HepG2 (cell line): ENCODE results near the gene FSCN2. TPM values are rescaled to one million over a fixed set of nuclear protein-coding genes. Genes with fewer than 3 reads are reported as not detected.

Source experiments
- CEBPB ChIP-seq: IDR thresholded peaks from 2 replicates; pipeline ENCODE4 v1.6.1; 2011; ENCODE audit warnings: low read depth, low read length, improper control_type of control experiment, borderline replicate concordance
- FOXJ3 ChIP-seq: sonication (generic); formaldehyde crosslinking; IDR thresholded peaks from 2 replicates; pipeline ENCODE4 v1.4.0; 2020; ENCODE audit warnings: missing genetic modification reagents, mild to moderate bottlenecking, borderline replicate concordance
- HNRNPL ChIP-seq: fragments of 200-400 bp; formaldehyde crosslinking; IDR thresholded peaks from 2 replicates; pipeline ENCODE4 v1.6.1; 2017; ENCODE audit warnings: mild to moderate bottlenecking, low read depth, low read length
- HNRNPLL ChIP-seq: fragments of 200-400 bp; formaldehyde crosslinking; IDR thresholded peaks from 2 replicates; pipeline ENCODE4 v1.6.1; 2017; ENCODE audit warnings: mild to moderate bottlenecking, low read depth, low read length; ENCODE audit not compliant: poor library complexity, severe bottlenecking
- HOXA5 ChIP-seq: sonication (generic); formaldehyde crosslinking; IDR thresholded peaks from 2 replicates; pipeline ENCODE4 v1.4.0; 2020; ENCODE audit warnings: missing genetic modification reagents
- MAFF ChIP-seq: IDR thresholded peaks from 2 replicates; pipeline ENCODE4 v1.6.1; 2011; ENCODE audit warnings: low read depth, low read length, improper control_type of control experiment
- POGZ ChIP-seq: sonication (generic); formaldehyde crosslinking; IDR thresholded peaks from 2 replicates; pipeline ENCODE4 v1.4.0; 2020; ENCODE audit warnings: mild to moderate bottlenecking, missing genetic modification reagents
- SATB2 ChIP-seq: sonication (generic); formaldehyde crosslinking; IDR thresholded peaks from 2 replicates; pipeline ENCODE4 v1.5.0; 2020; ENCODE audit warnings: missing genetic modification reagents
- SIN3B ChIP-seq: fragments of 150-350 bp; IDR thresholded peaks from 2 replicates; pipeline ENCODE4 v1.6.1; 2014; ENCODE audit warnings: low read length
- polyA plus RNA-seq, 8 experiments: library from polyadenylated mRNA; depleted of rRNA in 3 of 8; stranded (reverse) in 7 of 8; unstranded in 1 of 8; fragments of >200 nt; fragmentation: Illumina TruSeq in 4 of 8; extraction: Trizol in 4 of 8; gene quantifications; 2 replicates each; pipeline versions ENCODE4 v1.2.1 to v1.2.3, GENCODE V29; 2011 to 2016; ENCODE audit warnings: low read depth in 4 of 8, missing spikeins in 1 of 8, mixed read lengths in 1 of 8; ENCODE audit not compliant: insufficient read depth in 1 of 8
- total RNA-seq, 5 experiments: library from RNA; depleted of rRNA; stranded (reverse); fragments of >200 nt; fragmentation: Illumina TruSeq; extraction: Trizol; gene quantifications; 2 replicates each; pipeline ENCODE4 v1.2.3, GENCODE V29; 2016; ENCODE audit warnings: low read depth in 1 of 5
- TF ChIP-seq, protein P1 (sequence below), 2 experiments: fragments of 450-650 bp in 1 of 2; sonication (generic) in 1 of 2; formaldehyde crosslinking in 1 of 2; IDR thresholded peaks; 2 replicates each; pipeline versions ENCODE4 v1.6.1 to v1.8.0; 2016 to 2022; ENCODE audit warnings: antibody characterized with exemption in 1 of 2, mild to moderate bottlenecking in 1 of 2, missing genetic modification reagents in 1 of 2
- TF ChIP-seq, protein P2 (sequence below): IDR thresholded peaks from 2 replicates; pipeline ENCODE4 v1.6.1; 2016; ENCODE audit warnings: control low read depth
- TF ChIP-seq, protein P3 (sequence below): sonication (generic); formaldehyde crosslinking; IDR thresholded peaks from 2 replicates; pipeline ENCODE4 v1.4.0; 2020; ENCODE audit warnings: missing genetic modification reagents

FSCN2 gene
- total and polyA plus RNA-seq, 2 of the 13 experiments (the other 11 are each of a cell fraction or from before 2014, with no cell fraction given): 0.09 TPM; not detected in 1

DNA sequence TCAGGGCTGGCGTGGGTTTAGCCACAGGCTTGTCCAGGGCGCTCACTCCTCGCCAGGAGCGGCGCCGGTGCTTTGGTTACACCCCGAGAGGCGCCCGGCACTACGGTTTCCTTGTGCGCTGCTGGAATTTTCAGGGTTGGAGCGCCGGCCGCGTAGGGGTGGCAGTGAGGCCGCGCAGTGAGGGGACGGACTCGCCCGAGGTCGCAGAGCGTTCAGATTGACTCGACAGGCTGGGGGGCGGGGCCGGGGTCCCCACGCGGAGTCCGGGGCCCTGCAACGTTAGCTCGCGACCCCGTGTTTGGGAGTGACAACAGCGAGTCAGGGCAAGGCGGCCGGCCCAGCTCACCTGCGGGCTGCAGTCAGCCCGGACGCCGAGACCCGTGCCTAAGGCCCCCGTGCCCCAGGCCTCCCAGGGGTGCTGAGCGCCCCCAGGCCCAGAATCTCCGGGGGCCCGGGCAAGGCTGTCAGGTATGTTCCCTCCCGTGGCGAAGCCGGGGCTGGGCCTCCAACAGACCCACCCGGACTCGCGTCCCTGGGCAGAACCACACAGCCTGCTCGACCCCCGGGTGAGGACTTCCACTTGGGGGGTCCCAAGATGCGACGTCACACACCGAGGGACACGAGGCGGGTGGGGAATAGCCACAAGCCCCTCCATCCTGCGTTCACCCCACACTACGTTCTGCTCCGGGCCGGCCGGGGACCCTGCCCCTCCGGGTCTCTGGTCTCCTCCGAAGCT is 14.3 kb upstream of the FSCN2 start (continued):
- TF ChIP-seq, protein P1, sequence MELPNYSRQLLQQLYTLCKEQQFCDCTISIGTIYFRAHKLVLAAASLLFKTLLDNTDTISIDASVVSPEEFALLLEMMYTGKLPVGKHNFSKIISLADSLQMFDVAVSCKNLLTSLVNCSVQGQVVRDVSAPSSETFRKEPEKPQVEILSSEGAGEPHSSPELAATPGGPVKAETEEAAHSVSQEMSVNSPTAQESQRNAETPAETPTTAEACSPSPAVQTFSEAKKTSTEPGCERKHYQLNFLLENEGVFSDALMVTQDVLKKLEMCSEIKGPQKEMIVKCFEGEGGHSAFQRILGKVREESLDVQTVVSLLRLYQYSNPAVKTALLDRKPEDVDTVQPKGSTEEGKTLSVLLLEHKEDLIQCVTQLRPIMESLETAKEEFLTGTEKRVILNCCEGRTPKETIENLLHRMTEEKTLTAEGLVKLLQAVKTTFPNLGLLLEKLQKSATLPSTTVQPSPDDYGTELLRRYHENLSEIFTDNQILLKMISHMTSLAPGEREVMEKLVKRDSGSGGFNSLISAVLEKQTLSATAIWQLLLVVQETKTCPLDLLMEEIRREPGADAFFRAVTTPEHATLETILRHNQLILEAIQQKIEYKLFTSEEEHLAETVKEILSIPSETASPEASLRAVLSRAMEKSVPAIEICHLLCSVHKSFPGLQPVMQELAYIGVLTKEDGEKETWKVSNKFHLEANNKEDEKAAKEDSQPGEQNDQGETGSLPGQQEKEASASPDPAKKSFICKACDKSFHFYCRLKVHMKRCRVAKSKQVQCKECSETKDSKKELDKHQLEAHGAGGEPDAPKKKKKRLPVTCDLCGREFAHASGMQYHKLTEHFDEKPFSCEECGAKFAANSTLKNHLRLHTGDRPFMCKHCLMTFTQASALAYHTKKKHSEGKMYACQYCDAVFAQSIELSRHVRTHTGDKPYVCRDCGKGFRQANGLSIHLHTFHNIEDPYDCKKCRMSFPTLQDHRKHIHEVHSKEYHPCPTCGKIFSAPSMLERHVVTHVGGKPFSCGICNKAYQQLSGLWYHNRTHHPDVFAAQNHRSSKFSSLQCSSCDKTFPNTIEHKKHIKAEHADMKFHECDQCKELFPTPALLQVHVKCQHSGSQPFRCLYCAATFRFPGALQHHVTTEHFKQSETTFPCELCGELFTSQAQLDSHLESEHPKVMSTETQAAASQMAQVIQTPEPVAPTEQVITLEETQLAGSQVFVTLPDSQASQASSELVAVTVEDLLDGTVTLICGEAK (IDR thresholded peaks at IDR 0.05): no peak
- TF ChIP-seq, protein P1 (CRISPR knock-in tag; IDR thresholded peaks at IDR 0.05): 0 out of 2 replicates have a peak, but pooled peaks have one; percentile 37
- TF ChIP-seq, protein P2, sequence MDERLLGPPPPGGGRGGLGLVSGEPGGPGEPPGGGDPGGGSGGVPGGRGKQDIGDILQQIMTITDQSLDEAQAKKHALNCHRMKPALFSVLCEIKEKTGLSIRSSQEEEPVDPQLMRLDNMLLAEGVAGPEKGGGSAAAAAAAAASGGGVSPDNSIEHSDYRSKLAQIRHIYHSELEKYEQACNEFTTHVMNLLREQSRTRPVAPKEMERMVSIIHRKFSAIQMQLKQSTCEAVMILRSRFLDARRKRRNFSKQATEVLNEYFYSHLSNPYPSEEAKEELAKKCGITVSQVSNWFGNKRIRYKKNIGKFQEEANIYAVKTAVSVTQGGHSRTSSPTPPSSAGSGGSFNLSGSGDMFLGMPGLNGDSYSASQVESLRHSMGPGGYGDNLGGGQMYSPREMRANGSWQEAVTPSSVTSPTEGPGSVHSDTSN (CRISPR knock-in tag): no peak
- TF ChIP-seq SIN3B: no peak
- TF ChIP-seq CEBPB: no peak
- TF ChIP-seq, protein P3, sequence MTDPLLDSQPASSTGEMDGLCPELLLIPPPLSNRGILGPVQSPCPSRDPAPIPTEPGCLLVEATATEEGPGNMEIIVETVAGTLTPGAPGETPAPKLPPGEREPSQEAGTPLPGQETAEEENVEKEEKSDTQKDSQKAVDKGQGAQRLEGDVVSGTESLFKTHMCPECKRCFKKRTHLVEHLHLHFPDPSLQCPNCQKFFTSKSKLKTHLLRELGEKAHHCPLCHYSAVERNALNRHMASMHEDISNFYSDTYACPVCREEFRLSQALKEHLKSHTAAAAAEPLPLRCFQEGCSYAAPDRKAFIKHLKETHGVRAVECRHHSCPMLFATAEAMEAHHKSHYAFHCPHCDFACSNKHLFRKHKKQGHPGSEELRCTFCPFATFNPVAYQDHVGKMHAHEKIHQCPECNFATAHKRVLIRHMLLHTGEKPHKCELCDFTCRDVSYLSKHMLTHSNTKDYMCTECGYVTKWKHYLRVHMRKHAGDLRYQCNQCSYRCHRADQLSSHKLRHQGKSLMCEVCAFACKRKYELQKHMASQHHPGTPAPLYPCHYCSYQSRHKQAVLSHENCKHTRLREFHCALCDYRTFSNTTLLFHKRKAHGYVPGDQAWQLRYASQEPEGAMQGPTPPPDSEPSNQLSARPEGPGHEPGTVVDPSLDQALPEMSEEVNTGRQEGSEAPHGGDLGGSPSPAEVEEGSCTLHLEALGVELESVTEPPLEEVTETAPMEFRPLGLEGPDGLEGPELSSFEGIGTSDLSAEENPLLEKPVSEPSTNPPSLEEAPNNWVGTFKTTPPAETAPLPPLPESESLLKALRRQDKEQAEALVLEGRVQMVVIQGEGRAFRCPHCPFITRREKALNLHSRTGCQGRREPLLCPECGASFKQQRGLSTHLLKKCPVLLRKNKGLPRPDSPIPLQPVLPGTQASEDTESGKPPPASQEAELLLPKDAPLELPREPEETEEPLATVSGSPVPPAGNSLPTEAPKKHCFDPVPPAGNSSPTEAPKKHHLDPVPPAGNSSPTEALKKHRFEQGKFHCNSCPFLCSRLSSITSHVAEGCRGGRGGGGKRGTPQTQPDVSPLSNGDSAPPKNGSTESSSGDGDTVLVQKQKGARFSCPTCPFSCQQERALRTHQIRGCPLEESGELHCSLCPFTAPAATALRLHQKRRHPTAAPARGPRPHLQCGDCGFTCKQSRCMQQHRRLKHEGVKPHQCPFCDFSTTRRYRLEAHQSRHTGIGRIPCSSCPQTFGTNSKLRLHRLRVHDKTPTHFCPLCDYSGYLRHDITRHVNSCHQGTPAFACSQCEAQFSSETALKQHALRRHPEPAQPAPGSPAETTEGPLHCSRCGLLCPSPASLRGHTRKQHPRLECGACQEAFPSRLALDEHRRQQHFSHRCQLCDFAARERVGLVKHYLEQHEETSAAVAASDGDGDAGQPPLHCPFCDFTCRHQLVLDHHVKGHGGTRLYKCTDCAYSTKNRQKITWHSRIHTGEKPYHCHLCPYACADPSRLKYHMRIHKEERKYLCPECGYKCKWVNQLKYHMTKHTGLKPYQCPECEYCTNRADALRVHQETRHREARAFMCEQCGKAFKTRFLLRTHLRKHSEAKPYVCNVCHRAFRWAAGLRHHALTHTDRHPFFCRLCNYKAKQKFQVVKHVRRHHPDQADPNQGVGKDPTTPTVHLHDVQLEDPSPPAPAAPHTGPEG (CRISPR knock-in tag): peak; percentile 24; the same call in 1 of the 2 replicates
- TF ChIP-seq POGZ (CRISPR knock-in tag): 0 out of 2 replicates have a peak, but pooled peaks have one; percentile 13
- peak; percentile 41; the same call in 1 of the 2 replicates for TF ChIP-seq FOXJ3
- TF ChIP-seq SATB2 (CRISPR knock-in tag): no peak
- 0 out of 2 replicates have a peak, but pooled peaks have one; percentile 25 for TF ChIP-seq HOXA5
- 0 out of 2 replicates have a peak, but pooled peaks have one; percentile 13 for TF ChIP-seq HNRNPL
- TF ChIP-seq MAFF: no peak
- TF ChIP-seq HNRNPLL: peak; percentile 94
